ENCODE measurements around the gene ISG20. TPM values are rescaled to one million over a fixed set of nuclear protein-coding genes. Genes with fewer than 3 reads are reported as not detected.

The ISG20 gene
- total and polyA plus RNA-seq, 4 donors = 6.8 to 36.5 (median 14.3) TPM

GRCh38 chr15:88654430-88655102, 15.8 kb downstream of the ISG20 start:
- TF ChIP-seq NR2F2 (IDR thresholded peaks at IDR 0.05) (no peak), JUND (IDR thresholded peaks at IDR 0.05) (no peak), HNF4A (conservative IDR thresholded peaks at IDR 0.05) (no peak), REST (IDR thresholded peaks at IDR 0.05) (no peak), EGR1 (IDR thresholded peaks at IDR 0.05; ENCODE audit: low read depth in 2 of 2) (no peak), SP1 (IDR thresholded peaks at IDR 0.05) (no peak), RAD21 (IDR thresholded peaks at IDR 0.05) (no peak), MAX (IDR thresholded peaks at IDR 0.05) (no peak), TAF1 (conservative IDR thresholded peaks at IDR 0.05) (no peak), GABPA (IDR thresholded peaks at IDR 0.05 in 1 of 2, conservative IDR thresholded peaks at IDR 0.05 in 1 of 2) (no peak), YY1 (IDR thresholded peaks at IDR 0.05) (no peak), HNF4G (IDR thresholded peaks at IDR 0.05) (no peak), FOXA2 (IDR thresholded peaks at IDR 0.05) (no peak)
- TF ChIP-seq, protein P1, sequence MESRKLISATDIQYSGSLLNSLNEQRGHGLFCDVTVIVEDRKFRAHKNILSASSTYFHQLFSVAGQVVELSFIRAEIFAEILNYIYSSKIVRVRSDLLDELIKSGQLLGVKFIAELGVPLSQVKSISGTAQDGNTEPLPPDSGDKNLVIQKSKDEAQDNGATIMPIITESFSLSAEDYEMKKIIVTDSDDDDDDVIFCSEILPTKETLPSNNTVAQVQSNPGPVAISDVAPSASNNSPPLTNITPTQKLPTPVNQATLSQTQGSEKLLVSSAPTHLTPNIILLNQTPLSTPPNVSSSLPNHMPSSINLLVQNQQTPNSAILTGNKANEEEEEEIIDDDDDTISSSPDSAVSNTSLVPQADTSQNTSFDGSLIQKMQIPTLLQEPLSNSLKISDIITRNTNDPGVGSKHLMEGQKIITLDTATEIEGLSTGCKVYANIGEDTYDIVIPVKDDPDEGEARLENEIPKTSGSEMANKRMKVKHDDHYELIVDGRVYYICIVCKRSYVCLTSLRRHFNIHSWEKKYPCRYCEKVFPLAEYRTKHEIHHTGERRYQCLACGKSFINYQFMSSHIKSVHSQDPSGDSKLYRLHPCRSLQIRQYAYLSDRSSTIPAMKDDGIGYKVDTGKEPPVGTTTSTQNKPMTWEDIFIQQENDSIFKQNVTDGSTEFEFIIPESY (IDR thresholded peaks at IDR 0.05) = no peak
- Histone ChIP-seq H3K27ac (ENCODE audit: low read depth in 1 of 2, low read length in 2 of 2) (no peak overlapping the region), H3K4me3 (ENCODE audit: low read depth in 1 of 3, low read length in 3 of 3) (no peak overlapping the region), H3K4me1 (ENCODE audit: control insufficient read depth in 4 of 4, insufficient read depth in 4 of 4, low read length in 3 of 4) (peaks cover 0 to 2% (median under 1%) of the 10 kb centered on the region in 4 donors), H3K9ac (ENCODE audit: low read depth in 1 of 2, low read length in 2 of 2) (no peak overlapping the region), H3K9me3 (ENCODE audit: control insufficient read depth in 4 of 4, low read length in 3 of 4) (no peaks in the 10 kb centered on the region), H3K27me3 (ENCODE audit: control insufficient read depth in 4 of 4, insufficient read depth in 4 of 4, low read length in 3 of 4) (no peaks in the 10 kb centered on the region), H3K36me3 (ENCODE audit: control insufficient read depth in 4 of 4, insufficient read depth in 3 of 4, low read depth in 1 of 4, low read length in 3 of 4) (no peaks in the 10 kb centered on the region)
- DNase-seq (ENCODE audit: low spot score) = no peak
- 95% methylated on average over 18 of the region's 18 CpGs for WGBS

- Histone ChIP-seq H3K36me3 (ENCODE audit: control insufficient read depth in 4 of 4, insufficient read depth in 3 of 4, low read depth in 1 of 4, low read length in 3 of 4) (no peaks in the 10 kb centered on the region), H3K4me1 (ENCODE audit: control insufficient read depth in 4 of 4, insufficient read depth in 4 of 4, low read length in 3 of 4) (peaks cover 0 to 2% (median 0%) of the 10 kb centered on the region in 4 donors), H3K9me3 (ENCODE audit: control insufficient read depth in 4 of 4, low read length in 3 of 4) (no peaks in the 10 kb centered on the region), H3K9ac (ENCODE audit: low read depth in 1 of 2, low read length in 2 of 2) (no peak overlapping the region), H3K27me3 (ENCODE audit: control insufficient read depth in 4 of 4, insufficient read depth in 4 of 4, low read length in 3 of 4) (no peaks in the 10 kb centered on the region), H3K4me3 (ENCODE audit: low read depth in 1 of 3, low read length in 3 of 3) (no peak overlapping the region), H3K27ac (ENCODE audit: low read depth in 1 of 2, low read length in 2 of 2) (no peak overlapping the region)
- WGBS = 93% methylated on average over 14 of the region's 14 CpGs
- DNase-seq (ENCODE audit: low spot score) = no peak
- no peak for TF ChIP-seq HNF4A (conservative IDR thresholded peaks at IDR 0.05)
- TF ChIP-seq RAD21 (IDR thresholded peaks at IDR 0.05) = no peak
- no peak for TF ChIP-seq SP1 (IDR thresholded peaks at IDR 0.05)
- no peak for TF ChIP-seq REST (IDR thresholded peaks at IDR 0.05)
- no peak for TF ChIP-seq YY1 (IDR thresholded peaks at IDR 0.05)
- TF ChIP-seq HNF4G (IDR thresholded peaks at IDR 0.05) = no peak
- no peak for TF ChIP-seq RXRA (IDR thresholded peaks at IDR 0.05)
- no peak for TF ChIP-seq TAF1 (conservative IDR thresholded peaks at IDR 0.05)
- TF ChIP-seq MAX (IDR thresholded peaks at IDR 0.05) = no peak
- TF ChIP-seq ATF3 (IDR thresholded peaks at IDR 0.05) = no peak
- TF ChIP-seq, protein P1 (IDR thresholded peaks at IDR 0.05) = no peak
These were observed 16.3 kb downstream of the ISG20 start for GRCh38 chr15:88655103-88655553.
